ENCODE results near the gene F5. TPM values are rescaled to one million over a fixed set of nuclear protein-coding genes. Genes with fewer than 3 reads are reported as not detected.

The F5 gene
- total RNA-seq, 4 donors from 2014 or later = 0.38 to 5.5 (median 2.7) TPM

DNA sequence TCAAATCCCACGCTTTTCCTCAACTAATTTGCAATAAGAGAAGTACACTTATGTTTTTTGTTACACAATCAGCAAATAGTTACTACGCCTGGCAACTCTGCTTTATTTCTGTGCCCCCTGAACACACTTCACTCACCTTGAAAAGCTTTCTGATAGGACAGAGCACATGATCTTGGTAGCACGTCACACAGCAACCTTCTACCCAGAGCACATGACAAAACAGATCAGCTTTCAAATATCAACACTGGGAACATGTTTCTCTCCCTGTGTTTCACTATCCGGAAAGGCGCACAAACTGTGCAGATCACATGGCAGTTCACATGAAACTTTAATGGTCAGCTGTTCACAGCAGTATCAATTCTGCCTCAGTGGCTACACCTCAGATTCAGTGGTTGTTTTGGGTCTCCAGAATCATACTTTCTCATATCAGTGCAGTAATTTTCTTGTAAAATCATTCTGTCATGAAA is 102.7 kb downstream of the F5 start:
- no peak overlapping the region for H3K4me3 ChIP-seq (ENCODE audit: low read depth, poor library complexity, severe bottlenecking)
- TF ChIP-seq POLR2A (IDR thresholded peaks at IDR 0.05) = no peak
- TF ChIP-seq, protein P1, sequence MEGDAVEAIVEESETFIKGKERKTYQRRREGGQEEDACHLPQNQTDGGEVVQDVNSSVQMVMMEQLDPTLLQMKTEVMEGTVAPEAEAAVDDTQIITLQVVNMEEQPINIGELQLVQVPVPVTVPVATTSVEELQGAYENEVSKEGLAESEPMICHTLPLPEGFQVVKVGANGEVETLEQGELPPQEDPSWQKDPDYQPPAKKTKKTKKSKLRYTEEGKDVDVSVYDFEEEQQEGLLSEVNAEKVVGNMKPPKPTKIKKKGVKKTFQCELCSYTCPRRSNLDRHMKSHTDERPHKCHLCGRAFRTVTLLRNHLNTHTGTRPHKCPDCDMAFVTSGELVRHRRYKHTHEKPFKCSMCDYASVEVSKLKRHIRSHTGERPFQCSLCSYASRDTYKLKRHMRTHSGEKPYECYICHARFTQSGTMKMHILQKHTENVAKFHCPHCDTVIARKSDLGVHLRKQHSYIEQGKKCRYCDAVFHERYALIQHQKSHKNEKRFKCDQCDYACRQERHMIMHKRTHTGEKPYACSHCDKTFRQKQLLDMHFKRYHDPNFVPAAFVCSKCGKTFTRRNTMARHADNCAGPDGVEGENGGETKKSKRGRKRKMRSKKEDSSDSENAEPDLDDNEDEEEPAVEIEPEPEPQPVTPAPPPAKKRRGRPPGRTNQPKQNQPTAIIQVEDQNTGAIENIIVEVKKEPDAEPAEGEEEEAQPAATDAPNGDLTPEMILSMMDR (IDR thresholded peaks at IDR 0.05) = no peak
- 33 to 47% methylated on average over 5 of the region's 5 CpGs for WGBS, 2 donors
- intact Hi-C loops (cut with DNase I; ENCODE audit: low total_unique reads) = no loop called here
- DNase-seq (ENCODE audit: low spot score in 2 of 2) = peak in 1 of 2 donors; percentile 55

DNA sequence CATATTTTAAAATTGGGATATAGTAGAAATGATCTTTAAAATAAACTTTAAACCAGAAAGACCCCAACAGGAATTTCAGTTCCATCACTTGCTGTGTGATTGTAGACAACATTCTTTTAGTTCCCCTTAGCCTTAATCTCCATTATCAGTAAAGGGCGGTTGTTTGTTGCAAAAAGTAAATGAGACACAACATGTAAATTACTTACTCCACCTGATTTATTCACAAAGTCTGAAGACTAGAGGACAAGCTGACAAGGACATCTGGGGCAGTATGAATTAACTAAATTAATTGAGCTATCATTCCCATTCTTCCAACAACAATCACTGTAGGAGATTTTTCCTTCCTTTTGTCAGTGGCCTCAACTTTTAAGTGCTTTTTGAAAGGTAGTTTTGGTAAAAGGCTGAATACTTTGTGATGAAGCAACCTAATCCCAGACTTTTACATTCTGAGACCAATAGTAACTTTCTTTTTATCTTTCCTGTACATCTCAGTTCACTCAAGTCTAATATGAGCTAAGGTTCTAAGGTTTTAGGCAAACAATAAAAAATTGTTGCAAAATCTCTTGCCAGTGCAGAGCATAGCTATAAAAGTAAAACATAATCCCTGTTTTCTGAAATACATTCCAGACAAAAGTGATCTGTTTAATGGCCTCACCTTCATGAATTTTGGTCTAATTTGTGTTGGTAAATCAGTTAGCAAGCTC is 106.8 kb downstream of the F5 start:
- no peak for DNase-seq (ENCODE audit: low spot score in 2 of 2)
- 75 to 90% methylated on average over 1 of the region's 1 CpG for WGBS, 2 donors
- no peak overlapping the region for H3K4me3 ChIP-seq (ENCODE audit: low read depth, poor library complexity, severe bottlenecking)
- TF ChIP-seq POLR2A (IDR thresholded peaks at IDR 0.05) = no peak
- TF ChIP-seq, protein P1 (IDR thresholded peaks at IDR 0.05) = no peak
- intact Hi-C loops (cut with DNase I; ENCODE audit: low total_unique reads) = no loop called here

DNA sequence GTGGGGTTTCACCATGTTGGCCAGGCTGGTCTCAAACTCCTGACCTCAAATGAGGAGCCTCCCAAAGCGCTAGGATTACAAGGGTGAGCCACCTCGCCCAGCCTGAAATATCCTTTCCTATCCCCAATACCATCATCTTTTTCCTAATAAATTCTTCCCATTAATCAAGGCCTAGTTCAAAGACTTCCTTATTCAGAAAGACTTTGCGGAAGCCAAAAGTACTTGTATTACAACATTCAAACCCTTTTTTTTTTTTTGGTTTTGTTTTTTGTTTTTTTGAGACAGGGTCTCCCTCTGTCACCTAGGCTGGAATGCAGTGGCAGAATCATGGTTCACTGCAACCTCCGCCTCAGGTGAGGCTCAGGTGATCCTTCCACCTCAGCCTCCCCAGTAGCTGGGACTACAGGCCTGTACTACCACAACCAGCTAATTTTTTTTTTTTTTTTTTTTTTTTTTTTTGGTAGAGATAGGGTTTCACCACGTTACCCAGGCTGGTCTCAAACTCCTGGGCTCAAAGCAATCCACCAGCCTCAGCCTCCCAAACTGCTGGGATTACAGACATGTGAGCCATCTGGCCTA is 108.1 kb downstream of the F5 start:
- DNase-seq (ENCODE audit: low spot score in 2 of 2) = no peak
- H3K4me3 ChIP-seq (ENCODE audit: low read depth, poor library complexity, severe bottlenecking) = no peak overlapping the region
- 89 to 95% methylated on average over 5 of the region's 5 CpGs for WGBS, 2 donors
- intact Hi-C loops (cut with DNase I; ENCODE audit: low total_unique reads) = no loop called here
- TF ChIP-seq, protein P1 (IDR thresholded peaks at IDR 0.05) = no peak
- TF ChIP-seq POLR2A (IDR thresholded peaks at IDR 0.05) = no peak

DNA sequence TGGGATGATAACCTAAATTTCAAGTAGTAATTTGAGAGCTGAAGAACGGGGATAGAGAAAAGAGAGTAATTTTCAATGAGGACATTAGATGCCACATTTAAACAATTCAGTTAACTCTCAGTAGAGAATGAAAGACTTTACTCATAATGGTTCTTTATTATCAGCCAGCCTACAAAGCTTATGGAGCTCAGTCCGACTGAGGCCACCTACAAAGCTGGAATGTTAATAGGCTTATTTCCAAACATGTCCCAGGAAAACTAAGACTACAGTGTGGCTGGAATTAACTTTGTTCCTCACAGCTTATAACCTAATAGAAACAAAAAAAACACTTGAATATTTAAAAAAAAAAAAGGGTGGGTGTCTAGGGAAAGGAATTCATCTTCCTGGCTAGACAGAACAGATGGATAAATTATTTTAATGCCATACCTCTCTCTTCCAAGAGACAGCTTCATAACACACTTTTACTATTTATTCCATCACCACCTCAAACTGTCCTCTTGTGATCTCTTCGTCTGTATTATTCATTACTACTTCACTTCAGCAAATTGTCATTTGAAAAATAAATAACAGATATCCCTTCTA is 110.4 kb downstream of the F5 start:
- intact Hi-C loops (cut with DNase I; ENCODE audit: low total_unique reads) = no loop called here

DNA sequence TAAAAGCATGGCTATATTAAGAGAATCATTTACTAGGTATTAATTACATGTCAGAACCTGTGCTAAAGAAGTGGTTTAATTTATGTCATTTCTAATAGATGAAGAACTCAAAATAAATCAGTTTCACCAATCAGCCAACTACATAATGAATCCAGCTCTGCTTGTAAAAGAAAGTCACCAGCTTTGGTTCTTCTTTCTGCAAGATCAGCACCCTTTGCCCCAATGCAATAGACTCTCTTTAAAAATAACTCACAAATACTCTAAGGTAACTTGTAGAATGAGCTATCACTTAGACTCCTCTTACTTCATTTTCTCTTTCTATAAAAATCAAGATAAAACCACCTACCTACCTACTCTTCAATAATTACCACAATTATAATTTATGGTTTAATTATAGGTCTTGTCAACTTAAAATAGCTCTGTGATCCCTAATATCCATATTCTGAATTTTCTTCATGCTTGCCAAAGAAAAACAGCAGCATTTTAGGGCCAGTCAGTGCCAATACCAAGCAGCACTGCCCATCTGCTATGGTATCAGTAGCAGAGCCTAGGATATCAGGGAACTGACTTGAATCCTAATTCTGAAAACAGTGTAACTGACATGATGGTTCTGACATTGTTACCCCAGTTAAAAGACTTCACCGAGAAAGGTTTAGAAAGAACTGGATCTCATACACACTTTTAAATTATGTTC is 111.8 kb downstream of the F5 start:
- 75 to 84% methylated on average over 1 of the region's 1 CpG for WGBS, 2 donors
- DNase-seq (ENCODE audit: low spot score in 2 of 2) = no peak
- TF ChIP-seq POLR2A (IDR thresholded peaks at IDR 0.05) = no peak
- TF ChIP-seq, protein P1 (IDR thresholded peaks at IDR 0.05) = no peak
- H3K4me3 ChIP-seq (ENCODE audit: low read depth, poor library complexity, severe bottlenecking) = no peak overlapping the region
- intact Hi-C loops (cut with DNase I; ENCODE audit: low total_unique reads) = no loop called here

More for the DNA sequence above, 110.4 kb downstream of the F5 start:
- no peak for TF ChIP-seq POLR2A (IDR thresholded peaks at IDR 0.05)
- TF ChIP-seq, protein P1 (IDR thresholded peaks at IDR 0.05) = no peak
- DNase-seq (ENCODE audit: low spot score in 2 of 2) = no peak
- no peak overlapping the region for H3K4me3 ChIP-seq (ENCODE audit: low read depth, poor library complexity, severe bottlenecking)
- WGBS, 2 donors = 76 to 86% methylated on average over 3 of the region's 3 CpGs

All from lower leg skin (tissue), 4 donors.